A549 (cell line): ENCODE results near the gene PLPP3. TPM values are rescaled to one million over a fixed set of nuclear protein-coding genes. Genes with fewer than 3 reads are reported as not detected.
A peak's percentile ranks its signal among the peaks of the same experiment; 100 is the strongest.

ENCODE experiments used
- ATAC-seq, 2 experiments: fragments of 200-7000 bp in 1 of 2; fragments of >200 bp in 1 of 2; cut with Nextera tagmentation in 1 of 2; cut with Tn5 transposase in 1 of 2; 3 replicates each; pipeline versions ENCODE4 v1.8.0 to v1.9.1; 2018 to 2020; ENCODE audit warnings: mild to moderate bottlenecking in 1 of 2, moderate library complexity in 1 of 2
- CTCF ChIA-PET: fragments of 300-600 bp; sonication (Branson Sonifier 250); formaldehyde crosslinking; extraction: SDS; loops from one replicate; lab custom pipeline; 2021; ENCODE audit warnings: antibody characterized with exemption, inconsistent platforms; lab: Yijun Ruan, JAX
- POLR2A ChIA-PET: fragments of 350-600 bp; formaldehyde crosslinking; extraction: SDS; loops from one replicate; lab custom pipeline; 2021; ENCODE audit warnings: antibody characterized with exemption, inconsistent platforms; lab: Yijun Ruan, JAX
- DNase-seq, 2 experiments: peaks; one replicate each; pipeline versions ENCODE4 v3.0.0 to v3.0.0-alpha.2; 2011 to 2016; ENCODE audit warnings: low read depth in 1 of 2, low spot score in 1 of 2
- FAIRE-seq: peaks from 2 replicates; lab custom pipeline; 2011; peaks lifted over from hg19 to GRCh38; lab: Jason Lieb, UNC
- H3K27ac ChIP-seq, 2 experiments: fragments of >200 bp; sonication (Bioruptor Twin); formaldehyde crosslinking; 3 replicates each; pipeline ENCODE4 v1.5.1; 2016 to 2017
- H3K4me1 ChIP-seq: fragments of >200 bp; sonication (Bioruptor Twin); formaldehyde crosslinking; 3 replicates; pipeline ENCODE4 v1.6.1; 2016
- H3K4me2 ChIP-seq: fragments of >200 bp; sonication (Bioruptor Twin); formaldehyde crosslinking; 3 replicates; pipeline ENCODE4 v1.6.1; 2016
- H3K4me3 ChIP-seq: fragments of >200 bp; sonication (Bioruptor Twin); formaldehyde crosslinking; 3 replicates; pipeline ENCODE4 v1.5.1; 2016
- H3K9me3 ChIP-seq: fragments of >200 bp; sonication (Bioruptor Twin); formaldehyde crosslinking; 3 replicates; pipeline ENCODE4 v1.6.1; 2016
- BHLHE40 ChIP-seq: IDR thresholded peaks from 2 replicates; pipeline ENCODE4 v1.6.1; 2012; ENCODE audit warnings: low read depth, low read length, inconsistent platforms
- CEBPB ChIP-seq, 2 experiments: fragments of >200 bp in 1 of 2; sonication (Bioruptor Twin) in 1 of 2; formaldehyde crosslinking in 1 of 2; IDR thresholded peaks; 2 replicates each; pipeline ENCODE4 v1.6.1; 2012 to 2016
- CTCF ChIP-seq: fragments of >200 bp; sonication (Bioruptor Twin); formaldehyde crosslinking; IDR thresholded peaks from 3 replicates; pipeline ENCODE4 v1.5.1; 2016
- E2F6 ChIP-seq: IDR thresholded peaks from 2 replicates; pipeline ENCODE4 v1.6.1; 2012; ENCODE audit warnings: low read depth, borderline replicate concordance
- EHMT2 ChIP-seq: fragments of 200-600 bp; sonication (generic); IDR thresholded peaks from 2 replicates; pipeline ENCODE4 v1.6.1; 2016; ENCODE audit warnings: antibody characterized with exemption, low read depth, mild to moderate bottlenecking, moderate library complexity
- HDAC2 ChIP-seq: fragments of 200-600 bp; sonication (generic); IDR thresholded peaks from 2 replicates; pipeline ENCODE4 v1.6.1; 2016
- HES2 ChIP-seq: fragments of >200 bp; sonication (Bioruptor Twin); formaldehyde crosslinking; IDR thresholded peaks from 2 replicates; pipeline ENCODE4 v1.6.1; 2016
- HMGXB4 ChIP-seq: fragments of 250-450 bp; sonication (Bioruptor Pico); IDR thresholded peaks from 2 replicates; pipeline ENCODE4 v1.5.0; 2021; ENCODE audit warnings: mild to moderate bottlenecking, moderate library complexity, borderline replicate concordance
- JUN ChIP-seq, 2 experiments: fragments of >200 bp; sonication (Bioruptor Twin); formaldehyde crosslinking; IDR thresholded peaks; 2 replicates in 1 of 2; 3 replicates in 1 of 2; pipeline ENCODE4 v1.6.1; 2016 to 2017
- KDM1A ChIP-seq: fragments of 200-600 bp; sonication (generic); IDR thresholded peaks from 2 replicates; pipeline ENCODE4 v1.6.1; 2016; ENCODE audit warnings: low read depth, mild to moderate bottlenecking
- MAFK ChIP-seq: fragments of 450-650 bp; IDR thresholded peaks from 2 replicates; pipeline ENCODE4 v1.6.1; 2014; ENCODE audit not compliant: partially characterized antibody
- MYC ChIP-seq: IDR thresholded peaks from 2 replicates; pipeline ENCODE4 v1.6.1; 2012; ENCODE audit warnings: mild to moderate bottlenecking, inconsistent platforms, low read length, improper control_type of control experiment, borderline replicate concordance
- PBX3 ChIP-seq: IDR thresholded peaks from 2 replicates; pipeline ENCODE4 v1.6.1; 2012
- POLR2A ChIP-seq: IDR thresholded peaks from 2 replicates; pipeline ENCODE4 v1.6.1; 2012; ENCODE audit warnings: mild to moderate bottlenecking, low read length
- RARB ChIP-seq: fragments of 250-450 bp; sonication (Bioruptor Pico); IDR thresholded peaks from 2 replicates; pipeline ENCODE4 v1.8.0; 2021; ENCODE audit warnings: mild to moderate bottlenecking, moderate library complexity
- REST ChIP-seq: fragments of 200-600 bp; sonication (generic); IDR thresholded peaks from 2 replicates; pipeline ENCODE4 v1.6.1; 2016; ENCODE audit warnings: antibody characterized with exemption, mild to moderate bottlenecking, moderate library complexity
- RNF2 ChIP-seq: fragments of 200-600 bp; sonication (generic); IDR thresholded peaks from 2 replicates; pipeline ENCODE4 v1.6.1; 2016; ENCODE audit warnings: low read depth, mild to moderate bottlenecking, antibody characterized with exemption, moderate library complexity, borderline replicate concordance
- ZC3H11A ChIP-seq: fragments of 450-650 bp; IDR thresholded peaks from 2 replicates; pipeline ENCODE4 v1.6.1; 2014; ENCODE audit warnings: antibody characterized with exemption, mild to moderate bottlenecking
- ZFP36 ChIP-seq: fragments of 450-650 bp; IDR thresholded peaks from 2 replicates; pipeline ENCODE4 v1.6.1; 2014; ENCODE audit warnings: borderline replicate concordance; ENCODE audit not compliant: partially characterized antibody
- ZNF302 ChIP-seq: fragments of 250-450 bp; sonication (Bioruptor Pico); IDR thresholded peaks from 2 replicates; pipeline ENCODE4 v1.9.0; 2021; ENCODE audit warnings: inconsistent platforms, mild to moderate bottlenecking, moderate library complexity
- WGBS: methylation state at CpG from one replicate; pipeline ENCODE4 v1.1.6; 2017; ENCODE audit errors: missing lambda C conversion rate; 5-methylcytosine and 5-hydroxymethylcytosine counted together
- polyA plus RNA-seq, 4 experiments: library from polyadenylated mRNA; depleted of rRNA in 3 of 4; stranded (reverse); fragments of >200 nt; fragmentation: RNase III in 1 of 4; extraction: RNeasy Plus Mini Kit Qiagen cat#74134 plus additional on column Dnase treatment in 1 of 4; gene quantifications; 2 replicates in 3 of 4; 3 replicates in 1 of 4; pipeline ENCODE4 v1.2.3, GENCODE V29; 2011 to 2017

Gene PLPP3
- polyA plus RNA-seq, 2 of the 4 experiments (the other 2 are of a cell fraction): 23.6 to 25.6 TPM

- DNase-seq: no peak
- POLR2A ChIA-PET: no interaction called here
- no peak for TF ChIP-seq PBX3
- TF ChIP-seq JUN (IDR thresholded peaks at IDR 0.05): peak in 1 of 2 experiments; percentile 68; a peak in 1 of 5 replicates
- TF ChIP-seq, all 56 proteins: peak for 1
- Histone ChIP-seq H3K27ac (no peak overlapping the region; a peak in 1 of 6 replicates), H3K4me2 (peak overlapping the region; percentile 61), H3K4me3 (no peak overlapping the region), H3K9me3 (no peaks in the 10 kb centered on the region), H3K4me1 (peaks cover 32% of the 10 kb centered on the region)
- no peak for FAIRE-seq
- WGBS: 45% methylated on average over 3 of the region's 3 CpGs
- peak in 1 of 2 experiments; percentile 54; a peak in 3 of 6 replicates for ATAC-seq
- CTCF ChIA-PET: interaction anchor here (0.6 to 0.9 kb wide), 2 partner anchors 83 to 1026 kb away, joined by 3 read pairs; no protein-coding TSS in a partner anchor
Measured at GRCh38 chr1:56627019-56627635, 47.8 kb upstream of the PLPP3 start.

- no peak for DNase-seq
- H3K27ac ChIP-seq: no peak overlapping the region; a peak in 1 of 6 replicates
- CTCF ChIA-PET: no interaction called here
Measured at GRCh38 chr1:56626546-56626945, 47.2 kb upstream of the PLPP3 start.

More at GRCh38 chr1:56626546-56626945, 47.2 kb upstream of the PLPP3 start:
- POLR2A ChIA-PET: no interaction called here
- no peak overlapping the region for H3K4me3 ChIP-seq
- FAIRE-seq: no peak
- ATAC-seq: no peak
- H3K4me1 ChIP-seq: peaks cover 32% of the 10 kb centered on the region
- TF ChIP-seq CTCF: no peak
- TF ChIP-seq BHLHE40: no peak
- TF ChIP-seq ZC3H11A: no peak
- TF ChIP-seq RARB (CRISPR knock-in tag): no peak
- TF ChIP-seq ZFP36: no peak
- no peak for TF ChIP-seq E2F6
- TF ChIP-seq MYC: no peak
- no peak for TF ChIP-seq ZNF302 (CRISPR knock-in tag)
- TF ChIP-seq POLR2A: no peak
- TF ChIP-seq RNF2: no peak
- TF ChIP-seq HDAC2: no peak
- TF ChIP-seq HMGXB4 (CRISPR knock-in tag): no peak
- no peak for TF ChIP-seq HES2
- TF ChIP-seq REST: no peak
- TF ChIP-seq MAFK: no peak
- TF ChIP-seq KDM1A: no peak
- TF ChIP-seq CEBPB (IDR thresholded peaks at IDR 0.05): no peak
- no peak for TF ChIP-seq EHMT2
- TF ChIP-seq, all 56 proteins: peak for 0
- Histone ChIP-seq H3K9me3 (no peaks in the 10 kb centered on the region), H3K4me2 (peak overlapping the region; percentile 61)
